Activated CD4-positive, CD25-positive, alpha-beta regulatory T cell treated with anti-CD3 and anti-CD28 coated beads, Interleukin-2, amount 50 U/mL, for 24 hours (primary cell): ENCODE results near the gene ADD1.
"Not testable (repeated sequence)": the region's sequence is repeated elsewhere in the genome, so short reads cannot be mapped to it uniquely, and the experiment has no call there.

Source experiments
- ATAC-seq, 2 donors: fragments of 150-1000 bp; cut with Tn5 transposase; one replicate each; pipeline ENCODE4 v1.10.0; 2021; ENCODE audit warnings: mild to moderate bottlenecking in 1 of 2, moderate library complexity in 1 of 2

ADD1 gene

GRCh38 chr4:2948895-2949781 is 105.5 kb downstream of the ADD1 start:
- ATAC-seq, result peak; percentile 41 to 43

GRCh38 chr4:2949782-2950125 is 106.1 kb downstream of the ADD1 start:
- ATAC-seq, result no peak

- no peak for ATAC-seq
Observed at GRCh38 chr4:2950221-2950989, 106.8 kb downstream of the ADD1 start.

- no peak for ATAC-seq
Observed at GRCh38 chr4:2953496-2953895, 109.9 kb downstream of the ADD1 start.

- peak; percentile 87 for ATAC-seq
Observed at GRCh38 chr4:2954358-2955185, 110.9 kb downstream of the ADD1 start.

GRCh38 chr4:2955186-2956044 is 111.8 kb downstream of the ADD1 start:
- ATAC-seq, result not testable (repeated sequence)

GRCh38 chr4:2958446-2958845 is 114.8 kb downstream of the ADD1 start:
- no peak for ATAC-seq

GRCh38 chr4:2960450-2960849 is 116.8 kb downstream of the ADD1 start:
- ATAC-seq, result not testable (repeated sequence)

GRCh38 chr4:2961421-2961810 is 117.8 kb downstream of the ADD1 start:
- no peak for ATAC-seq

GRCh38 chr4:2961811-2962441 is 118.3 kb downstream of the ADD1 start:
- peak; percentile 50 to 51 for ATAC-seq

GRCh38 chr4:2962614-2963174 is 119.0 kb downstream of the ADD1 start:
- peak; percentile 20 to 26 for ATAC-seq

GRCh38 chr4:2963175-2963965 is 119.7 kb downstream of the ADD1 start, which contains the start of the genes GRK4 and NOP14:
TSS of gene GRK4 (plus strand) at chr4:2963571. CDS start at chr4:2964071, 500 bp downstream.
TSS of gene NOP14 (minus strand) at chr4:2963406. CDS start at chr4:2963319, 87 bp downstream.
- peak; percentile 92 to 93 for ATAC-seq

GRCh38 chr4:2963966-2964471 is 120.4 kb downstream of the ADD1 start:
- ATAC-seq, result peak in 1 of 2 donors; percentile 17

GRCh38 chr4:2964706-2965258 is 121.1 kb downstream of the ADD1 start:
- ATAC-seq, result no peak

GRCh38 chr4:2965262-2965661 is 121.6 kb downstream of the ADD1 start:
- ATAC-seq, result no peak

GRCh38 chr4:2968381-2968780 is 124.7 kb downstream of the ADD1 start:
- no peak for ATAC-seq

- ATAC-seq, result no peak
Observed at GRCh38 chr4:2971275-2971674, 127.6 kb downstream of the ADD1 start.

GRCh38 chr4:2977211-2978088 is 133.8 kb downstream of the ADD1 start:
- ATAC-seq, result no peak
